ENCODE data around the gene OR51B6. TPM values are rescaled to one million over a fixed set of nuclear protein-coding genes. Genes with fewer than 3 reads are reported as not detected.
"Not testable (repeated sequence)": the region's sequence is repeated elsewhere in the genome, so short reads cannot be mapped to it uniquely, and the experiment has no call there.

The OR51B6 gene, protein sequence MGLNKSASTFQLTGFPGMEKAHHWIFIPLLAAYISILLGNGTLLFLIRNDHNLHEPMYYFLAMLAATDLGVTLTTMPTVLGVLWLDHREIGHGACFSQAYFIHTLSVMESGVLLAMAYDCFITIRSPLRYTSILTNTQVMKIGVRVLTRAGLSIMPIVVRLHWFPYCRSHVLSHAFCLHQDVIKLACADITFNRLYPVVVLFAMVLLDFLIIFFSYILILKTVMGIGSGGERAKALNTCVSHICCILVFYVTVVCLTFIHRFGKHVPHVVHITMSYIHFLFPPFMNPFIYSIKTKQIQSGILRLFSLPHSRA
- not detected in 2 replicates for total RNA-seq

DNA sequence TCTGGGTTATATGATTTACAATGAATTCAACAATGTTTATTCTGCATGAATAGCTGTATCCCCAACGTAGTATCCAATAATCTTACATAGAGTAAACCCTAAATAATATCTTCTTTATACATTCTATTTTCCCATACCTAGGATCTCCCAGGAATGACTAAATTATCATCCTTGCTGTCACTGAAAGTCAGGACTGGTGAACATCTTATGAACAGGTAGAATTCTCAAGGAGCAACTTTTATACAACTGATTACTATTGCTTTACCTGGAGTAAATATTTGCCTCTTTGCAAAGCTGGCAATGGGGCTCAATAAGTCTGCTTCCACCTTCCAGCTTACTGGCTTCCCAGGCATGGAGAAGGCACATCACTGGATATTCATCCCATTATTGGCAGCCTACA lies at the start of gene OR51B6:
OR51B6 (plus strand) TSS at position 301 of the 400 bp plus-strand sequence; CDS start at position 301, 0 bp downstream.
- intact Hi-C loops (cut with micrococcal nuclease), result no loop called here

DNA sequence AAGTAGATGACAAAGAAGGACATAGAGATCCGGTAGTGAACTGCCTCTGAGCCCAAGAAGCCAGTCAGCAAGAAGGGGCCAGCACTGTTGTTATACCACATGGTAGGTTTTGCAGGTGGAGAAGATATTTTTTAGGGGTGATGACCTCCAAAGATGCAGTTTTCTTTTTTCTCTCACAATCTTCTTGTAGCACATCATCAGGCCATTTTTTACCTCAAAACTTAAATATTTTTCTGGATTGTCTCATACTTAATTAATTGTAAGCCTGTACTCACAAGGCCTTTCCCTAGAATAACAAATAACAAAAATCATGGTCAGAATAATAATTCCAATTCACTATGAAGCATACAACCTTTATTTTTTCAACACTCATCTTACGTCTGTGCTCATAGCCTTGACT lies 49.5 kb upstream of the OR51B6 start, which contains the start of gene OR51B4:
OR51B4 (minus strand) TSS at position 101 of the 400 bp plus-strand sequence; CDS start at position 101, 0 bp downstream.
- intact Hi-C loops (cut with micrococcal nuclease), result no loop called here

DNA sequence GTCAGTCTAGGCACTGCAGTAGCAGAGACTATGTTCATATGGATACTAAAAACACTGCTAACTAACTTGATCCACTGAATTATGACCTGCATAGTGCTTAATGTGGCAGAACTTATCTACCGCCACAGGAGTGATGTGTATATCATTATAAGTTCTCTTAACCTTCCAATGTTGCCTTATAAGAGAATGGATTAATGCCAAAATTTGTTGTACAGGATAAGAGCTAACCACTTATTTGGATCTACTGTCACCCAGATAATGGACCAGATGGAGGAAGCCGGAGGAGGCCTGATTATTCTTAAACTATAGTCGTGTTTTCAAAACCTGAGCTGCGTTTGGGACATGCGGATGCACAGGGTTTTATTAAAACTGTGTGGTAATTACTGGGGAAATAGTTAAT lies 47.7 kb upstream of the OR51B6 start:
- intact Hi-C loops (cut with micrococcal nuclease), result no loop called here

DNA sequence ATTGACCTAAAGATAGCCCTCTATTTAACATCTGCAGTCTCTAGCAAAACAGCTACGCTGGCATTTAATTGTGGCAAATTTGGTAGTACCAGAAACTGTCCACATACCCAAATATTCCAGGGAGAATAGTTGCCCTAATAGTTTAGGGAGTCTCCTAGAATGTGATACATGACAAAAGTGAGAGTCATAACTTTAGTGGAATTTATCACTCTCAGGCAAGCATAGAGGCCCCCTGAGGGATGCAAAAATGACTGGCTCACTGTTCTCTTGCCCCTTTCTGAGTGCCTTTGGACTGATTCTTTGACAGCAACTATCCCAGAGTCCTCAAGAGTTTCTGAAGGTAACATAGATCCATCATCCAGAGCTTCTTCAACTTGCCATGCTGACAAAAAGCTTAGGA lies 47.3 kb upstream of the OR51B6 start:
- intact Hi-C loops (cut with micrococcal nuclease), result no loop called here

DNA sequence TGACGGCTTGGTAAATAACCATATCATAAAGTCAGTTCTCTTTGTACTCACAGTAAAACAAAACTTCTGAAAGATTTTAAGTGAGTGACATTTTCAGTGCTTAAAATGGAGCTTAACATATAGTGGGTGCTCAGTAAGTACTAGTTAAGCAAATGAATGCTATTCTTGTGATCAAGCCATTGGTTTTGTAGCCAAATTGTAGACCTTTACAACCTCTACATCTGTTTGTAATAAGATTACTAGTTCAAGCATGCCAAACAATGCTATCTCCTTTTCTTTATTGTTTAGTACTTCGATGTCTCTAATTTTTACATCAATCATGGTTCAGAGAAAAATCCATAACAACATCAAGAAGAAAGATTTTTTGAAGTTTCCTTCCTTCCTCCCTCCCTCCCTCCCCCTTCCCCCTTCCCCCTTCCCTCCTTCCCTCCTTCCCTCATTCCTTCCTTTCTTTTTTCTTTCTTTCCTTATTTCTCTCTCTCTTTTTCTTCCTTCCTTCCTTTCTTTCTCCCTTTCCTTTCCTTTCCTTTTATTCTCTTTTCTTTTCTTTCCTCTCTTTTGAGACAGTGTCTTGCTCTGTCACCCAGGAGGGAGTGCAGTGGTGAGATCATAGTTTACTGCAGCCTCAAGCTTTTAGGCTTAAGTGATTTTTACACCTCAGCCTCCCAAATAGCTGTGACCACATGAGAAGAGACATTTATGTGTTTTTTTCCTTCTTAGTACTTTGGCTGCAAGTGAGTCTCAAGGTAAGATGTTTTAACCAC lies 43.9 kb upstream of the OR51B6 start:
- intact Hi-C loops (cut with micrococcal nuclease), result no loop called here

DNA sequence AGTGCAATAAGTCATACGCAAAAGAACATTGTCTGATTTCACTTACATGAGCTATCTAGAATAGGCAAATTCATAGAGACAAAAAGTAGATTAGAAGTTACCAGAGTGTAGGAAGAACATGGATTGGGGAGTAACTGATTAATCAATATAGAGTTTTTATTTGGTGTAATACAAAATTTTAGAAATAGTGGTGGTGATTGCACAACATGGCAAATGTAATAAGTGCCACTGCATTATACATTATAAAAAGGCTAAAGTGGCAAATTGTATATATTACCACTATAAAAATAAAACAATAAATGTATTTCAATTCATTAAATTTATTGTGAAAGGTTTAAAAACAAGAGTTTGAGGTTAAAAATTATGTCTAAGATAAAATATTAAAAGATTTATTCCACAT lies 40.9 kb upstream of the OR51B6 start:
- intact Hi-C loops (cut with micrococcal nuclease), result no loop called here

DNA sequence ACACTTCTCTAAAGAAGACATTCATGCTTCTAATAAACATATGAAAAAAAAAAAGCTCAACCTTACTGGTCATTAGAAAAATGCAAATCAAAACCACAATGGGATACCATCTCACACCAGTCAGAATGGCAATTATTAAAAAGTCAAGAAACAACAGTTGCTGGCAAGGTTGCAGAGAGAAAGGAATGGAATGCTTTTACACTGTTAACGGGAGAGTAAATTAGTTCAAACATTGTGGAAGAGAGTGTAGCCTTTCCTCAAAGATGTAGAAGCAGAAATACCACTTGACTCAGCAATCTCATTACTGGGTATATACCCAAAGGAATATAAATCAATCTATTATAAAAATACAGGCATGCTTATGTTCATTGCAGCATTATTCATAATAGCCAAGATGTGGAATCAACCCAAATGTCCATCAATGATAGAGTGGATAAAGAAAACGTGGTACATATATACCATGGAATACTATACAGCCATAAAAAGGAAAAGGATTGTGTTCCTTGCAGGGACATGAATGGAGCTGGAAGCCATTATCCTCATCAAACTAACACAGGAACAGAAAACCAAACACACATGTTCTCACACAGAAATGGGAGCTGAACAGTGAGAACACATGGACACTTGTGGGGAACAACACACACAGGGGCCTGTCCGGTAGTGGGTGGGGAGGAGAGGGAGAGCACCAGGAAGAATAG lies 37.8 kb upstream of the OR51B6 start:
- intact Hi-C loops (cut with micrococcal nuclease), result not testable (repeated sequence)

DNA sequence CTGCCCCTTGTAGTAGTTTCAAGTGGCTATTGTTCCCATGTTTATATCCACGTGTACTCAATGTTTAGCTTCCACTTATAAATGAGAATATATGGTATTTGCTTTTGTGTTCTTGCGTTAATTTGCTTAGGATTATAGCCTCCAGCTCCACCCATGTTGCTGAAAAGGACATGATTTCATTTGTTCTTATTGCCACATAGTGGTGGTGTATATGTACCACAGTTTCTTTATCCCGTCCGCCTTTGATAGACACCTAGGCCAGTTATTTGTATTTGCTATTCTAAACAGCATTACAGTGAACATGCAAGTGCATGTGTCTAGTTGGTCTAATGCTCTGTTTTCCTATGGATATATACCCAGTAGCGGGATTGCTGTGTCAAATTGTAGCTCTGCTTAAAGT lies 34.0 kb upstream of the OR51B6 start:
- intact Hi-C loops (cut with micrococcal nuclease), result no loop called here

DNA sequence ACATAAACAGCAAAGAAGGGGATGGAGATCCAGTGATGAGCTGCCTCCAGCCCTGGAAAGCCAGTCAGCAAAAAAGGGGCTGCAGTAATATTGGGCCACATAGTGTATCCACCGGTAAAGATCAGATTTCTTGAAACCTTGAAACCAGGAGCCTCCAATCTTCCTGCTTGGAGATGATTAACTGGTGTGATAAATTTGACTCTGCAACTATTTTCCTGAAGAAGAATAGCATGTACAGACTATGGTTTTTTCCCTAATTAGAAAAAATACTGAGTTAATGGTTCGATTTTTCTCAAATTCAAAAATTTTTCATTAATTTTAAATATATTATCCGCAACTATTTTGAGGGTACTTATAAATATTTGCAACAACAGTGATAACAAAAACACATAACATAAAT lies 27.1 kb upstream of the OR51B6 start, which contains the start of gene OR51B2:
OR51B2 (minus strand) TSS at position 101 of the 400 bp plus-strand sequence; CDS start at position 101, 0 bp downstream.
- intact Hi-C loops (cut with micrococcal nuclease), result no loop called here

DNA sequence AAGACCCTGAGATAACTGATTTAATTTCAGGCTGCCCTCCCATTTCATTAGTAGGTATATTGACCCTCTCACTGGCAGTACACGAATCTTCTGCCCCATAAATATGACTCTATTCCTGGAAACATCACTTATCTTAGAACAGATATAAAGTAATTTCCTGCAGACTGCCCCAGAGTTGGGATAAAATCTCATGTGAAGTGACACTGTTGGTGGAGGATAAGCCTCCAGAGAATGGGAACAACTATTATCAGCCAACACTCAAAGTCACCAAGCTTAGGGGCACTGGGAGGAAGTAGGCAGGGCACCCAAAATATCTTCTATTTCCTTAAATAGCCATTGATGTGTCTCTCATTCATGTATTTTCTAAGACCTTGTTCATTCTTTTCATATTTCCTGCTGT lies 16.1 kb upstream of the OR51B6 start:
- intact Hi-C loops (cut with micrococcal nuclease), result no loop called here

DNA sequence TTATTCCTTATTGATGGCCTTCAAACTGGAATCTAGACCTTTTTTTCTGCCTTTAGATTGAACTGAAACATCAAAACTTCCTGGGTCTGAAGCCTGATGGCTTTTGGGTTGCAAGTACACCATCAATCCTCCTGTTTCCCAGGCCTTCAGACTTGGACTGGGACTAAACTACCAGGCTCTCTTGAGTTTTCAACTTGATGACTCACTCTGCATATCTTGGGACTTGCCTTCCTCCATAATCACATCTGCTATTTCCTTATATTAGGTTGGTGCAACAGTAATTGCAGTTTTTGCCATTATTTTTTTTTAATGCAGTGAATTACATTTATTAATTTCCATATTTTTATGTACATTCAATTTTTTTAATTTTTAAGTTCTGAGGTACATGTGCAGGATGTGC lies 15.0 kb upstream of the OR51B6 start:
- intact Hi-C loops (cut with micrococcal nuclease), result no loop called here

DNA sequence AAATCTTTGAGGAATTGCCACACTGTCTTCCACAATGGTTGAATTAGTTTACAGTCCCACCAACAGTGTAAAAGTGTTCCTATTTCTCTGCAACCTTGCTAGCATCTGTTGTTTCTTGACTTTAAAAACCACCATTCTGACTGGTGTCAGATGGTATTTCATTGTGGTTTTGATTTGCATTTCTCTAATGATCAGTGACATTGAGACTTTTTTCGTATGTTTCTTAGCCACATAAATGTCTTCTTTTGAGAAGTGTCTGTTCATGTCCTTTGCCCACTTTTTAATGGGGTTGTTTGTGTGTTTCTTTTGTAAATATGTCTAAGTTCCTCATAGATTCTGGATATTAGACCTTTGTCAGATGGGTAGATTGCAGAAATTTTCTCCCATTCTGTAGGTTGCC lies 14.1 kb upstream of the OR51B6 start:
- intact Hi-C loops (cut with micrococcal nuclease), result not testable (repeated sequence)

DNA sequence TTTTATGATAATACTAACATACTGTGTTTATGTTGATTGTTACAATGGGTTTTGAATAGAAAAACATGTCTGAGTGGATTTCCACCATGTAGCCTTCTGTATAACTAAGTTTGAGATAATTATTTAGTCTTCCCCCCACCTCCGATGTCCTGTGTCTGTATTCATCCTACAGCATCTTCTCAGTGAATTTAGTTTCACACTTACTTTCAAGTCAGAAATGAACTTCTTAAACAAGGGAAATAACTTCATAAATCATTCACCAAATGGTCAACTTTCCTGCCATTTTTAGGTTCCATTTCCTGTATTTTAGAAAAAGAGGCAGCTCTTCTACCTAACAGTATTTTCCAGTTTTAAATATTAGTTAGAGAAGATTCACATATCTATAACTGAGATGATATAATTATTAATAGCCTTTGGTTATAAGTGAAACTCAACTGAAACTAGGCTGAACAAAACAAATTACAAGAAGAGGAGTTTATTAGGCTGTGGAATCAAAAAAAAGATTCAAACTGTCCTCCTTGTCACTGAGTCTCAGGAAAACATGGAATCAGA lies 11.5 kb upstream of the OR51B6 start:
- intact Hi-C loops (cut with micrococcal nuclease), result no loop called here

DNA sequence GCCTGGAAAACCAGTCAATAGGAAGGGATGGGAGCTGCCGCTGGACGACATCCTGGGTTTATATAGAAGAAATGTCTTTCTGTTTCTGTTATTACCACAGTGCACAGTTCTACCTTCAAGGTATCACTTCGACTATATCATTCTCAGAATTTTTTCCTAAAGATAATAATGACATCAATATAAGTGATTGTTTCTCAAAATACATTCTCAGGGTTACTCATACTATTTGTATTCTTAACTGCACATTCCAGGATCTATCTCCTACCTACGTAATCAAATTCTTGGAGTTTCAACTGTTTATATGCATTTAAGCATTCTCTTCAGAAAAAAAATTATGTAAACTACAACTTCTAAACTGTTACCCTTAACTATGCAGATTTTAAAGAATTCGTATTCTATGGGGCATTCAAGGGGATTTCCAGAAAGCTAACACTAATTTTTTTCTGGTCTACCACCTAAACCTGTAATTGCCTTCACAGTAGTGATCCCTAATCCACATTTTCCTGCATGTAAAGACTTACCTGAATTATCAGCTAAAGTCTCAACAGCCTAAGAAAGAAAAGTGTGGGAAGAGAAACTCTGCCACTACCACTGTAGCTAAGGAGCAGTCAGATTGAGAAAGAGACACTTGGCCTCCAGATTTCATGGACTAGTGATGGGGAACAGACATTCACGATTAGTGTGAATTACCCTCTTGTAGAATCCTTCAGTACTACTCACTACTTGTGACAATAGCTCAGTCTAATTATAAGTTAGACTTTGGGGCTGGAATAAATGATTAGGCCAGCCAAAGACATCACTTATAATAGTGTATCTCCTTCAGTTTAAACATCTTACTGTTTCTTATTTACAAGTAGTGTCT lies 7.6 kb upstream of the OR51B6 start, which contains the start of gene OR51B5:
OR51B5 (minus strand) TSS at position 51 of the 862 bp plus-strand sequence; CDS start at position 51, 0 bp downstream.
- intact Hi-C loops (cut with micrococcal nuclease), result no loop called here

DNA sequence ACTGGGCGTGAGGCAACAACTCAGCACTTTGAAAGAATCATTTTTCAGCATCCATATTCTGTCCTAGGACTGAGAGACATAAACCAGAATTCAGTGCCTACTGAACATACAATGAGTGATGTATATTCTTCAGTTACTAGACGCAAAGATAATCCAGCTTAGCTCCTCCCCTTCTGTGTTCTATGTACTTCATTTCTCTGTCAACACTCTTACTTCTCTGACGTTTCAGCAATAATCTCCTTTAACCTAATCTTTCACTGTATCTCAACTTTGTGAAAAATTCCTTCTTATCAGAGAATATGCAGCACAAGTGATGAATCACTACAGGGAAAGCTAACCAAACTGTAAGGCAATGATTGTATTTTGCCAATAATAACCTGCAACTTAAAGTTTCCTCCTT lies 5.5 kb upstream of the OR51B6 start:
- intact Hi-C loops (cut with micrococcal nuclease), result no loop called here

DNA sequence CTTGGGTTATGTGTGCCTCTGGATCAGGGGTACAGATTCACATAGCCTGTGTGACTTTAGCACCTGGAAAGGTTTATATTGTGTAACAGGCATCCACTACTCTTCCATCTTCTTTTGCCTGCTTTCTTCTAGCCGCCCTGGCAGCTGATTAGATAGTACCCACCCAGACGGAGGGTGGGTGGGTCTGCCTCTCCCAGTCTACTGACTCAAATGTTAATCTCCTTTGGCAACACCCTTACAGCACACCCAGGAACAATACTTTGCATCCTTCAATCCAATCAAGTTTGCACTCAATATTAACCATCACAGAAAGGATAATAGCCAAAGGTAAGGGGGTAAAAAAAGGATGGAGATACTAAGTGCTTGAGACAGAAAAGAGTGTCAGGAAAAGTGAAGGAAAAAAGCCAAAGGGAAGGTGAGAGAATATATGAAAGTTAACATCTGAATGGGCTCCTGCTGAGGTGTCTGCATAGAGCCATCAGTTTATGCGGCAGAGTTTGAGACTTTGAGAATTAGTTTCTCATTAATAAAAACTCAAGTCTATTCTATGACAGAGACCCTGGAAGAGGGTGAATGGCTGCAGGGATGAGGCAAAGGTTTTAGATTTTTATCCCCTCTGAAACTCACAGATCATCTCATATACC lies 2.6 kb upstream of the OR51B6 start:
- intact Hi-C loops (cut with micrococcal nuclease), result no loop called here

DNA sequence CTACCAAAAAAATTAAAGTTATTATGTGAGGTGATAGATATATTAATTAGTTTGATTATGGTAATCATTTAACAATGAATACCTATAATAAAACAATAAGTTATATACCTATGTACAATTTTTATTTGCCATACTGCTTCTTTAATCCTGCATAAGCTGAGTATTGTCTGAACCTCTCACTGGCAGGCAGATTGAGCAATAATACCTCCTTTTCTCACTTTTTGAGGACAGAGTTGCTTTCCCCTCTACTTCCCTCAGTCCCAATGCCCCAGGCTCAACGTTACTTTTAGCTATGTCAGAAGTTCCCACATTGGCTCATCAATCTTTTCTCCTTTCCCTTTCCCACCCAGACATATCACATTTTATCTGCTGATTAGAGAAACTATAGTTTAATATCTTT lies 1.8 kb upstream of the OR51B6 start:
- intact Hi-C loops (cut with micrococcal nuclease), result no loop called here

DNA sequence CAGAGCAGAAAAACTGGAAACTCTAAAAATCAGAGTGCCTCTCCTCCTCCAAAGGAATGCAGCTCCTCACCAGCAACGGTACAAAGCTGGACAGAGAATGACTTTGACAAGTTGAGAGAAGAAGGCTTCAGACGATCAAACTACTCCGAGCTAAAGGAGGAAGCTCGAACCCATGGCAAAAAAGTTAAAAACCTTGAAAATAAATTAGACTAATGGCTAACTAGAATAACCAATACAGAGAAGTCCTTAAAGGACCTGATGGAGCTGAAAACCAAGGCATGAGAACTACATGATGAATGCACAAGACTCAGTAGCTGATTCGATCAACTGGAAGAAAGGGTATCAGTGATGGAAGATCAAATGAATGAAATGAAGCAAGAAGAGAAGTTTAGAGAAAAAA lies 4.7 kb downstream of the OR51B6 start:
- intact Hi-C loops (cut with micrococcal nuclease), result not testable (repeated sequence)

DNA sequence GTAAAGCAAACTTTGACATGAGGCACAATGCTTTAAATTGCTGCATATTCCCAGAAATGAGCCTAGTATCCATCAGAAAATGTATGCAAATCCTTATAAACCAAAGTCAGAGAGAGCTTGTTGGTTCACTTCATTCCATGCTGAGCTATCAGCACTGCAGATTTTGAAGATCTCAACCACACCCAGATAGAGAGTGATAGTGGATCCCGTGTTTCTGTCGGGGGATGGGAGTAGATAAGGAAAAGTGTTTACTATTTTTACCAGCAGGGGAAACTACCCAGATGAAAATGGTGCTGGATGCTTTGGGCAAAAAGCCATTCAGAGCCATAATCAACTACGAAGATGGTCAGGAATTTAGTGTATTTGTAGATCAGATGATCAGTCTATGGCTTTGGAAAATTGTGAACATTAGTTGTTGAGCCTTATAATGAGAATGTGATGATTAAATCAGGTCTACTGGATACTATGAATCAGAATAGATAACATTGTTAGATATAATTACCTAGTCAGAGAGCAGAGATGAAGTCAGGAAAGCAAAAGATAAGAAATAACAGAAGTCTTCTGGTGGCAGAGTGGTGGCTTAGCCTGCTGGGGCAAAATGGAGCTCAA lies 10.8 kb downstream of the OR51B6 start:
- intact Hi-C loops (cut with micrococcal nuclease), result no loop called here

DNA sequence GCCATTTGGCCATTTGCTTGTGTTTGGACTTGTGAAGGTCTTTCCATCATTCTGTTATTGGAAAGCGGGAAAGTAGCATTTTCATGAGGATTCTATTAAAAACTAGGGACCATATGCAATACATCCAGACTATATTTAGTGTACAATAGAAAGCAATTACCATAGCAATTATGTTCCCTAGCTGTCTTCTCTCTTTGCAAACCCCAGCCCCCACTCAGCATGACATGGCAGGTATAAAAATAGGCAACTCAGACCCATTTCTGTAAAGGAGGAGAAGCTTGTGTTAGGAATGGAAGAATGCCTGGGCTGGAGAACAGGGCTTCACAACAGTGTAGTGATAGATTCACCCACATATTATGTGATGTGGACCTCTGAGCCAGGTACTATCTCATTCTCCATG lies 12.4 kb downstream of the OR51B6 start:
- intact Hi-C loops (cut with micrococcal nuclease), result no loop called here
